Astrocyte (in vitro differentiated cells and primary cell): ENCODE measurements around the gene AGT. TPM values are rescaled to one million over a fixed set of nuclear protein-coding genes. Genes with fewer than 3 reads are reported as not detected.

Source experiments
- DNase-seq: peaks from one replicate; pipeline ENCODE4 v3.0.0-alpha.2; 2010; ENCODE audit warnings: low read depth
- FAIRE-seq: peaks from 2 replicates; lab custom pipeline; 2011; peaks lifted over from hg19 to GRCh38; lab: Jason Lieb, UNC
- H2AFZ ChIP-seq: 2 replicates; pipeline ENCODE4 v1.6.0; 2012; ENCODE audit warnings: low read depth, low read length, inconsistent platforms
- H3K27ac ChIP-seq: 2 replicates; pipeline ENCODE4 v1.5.1; 2011; ENCODE audit warnings: low read depth, low read length, inconsistent platforms
- H3K27me3 ChIP-seq: 2 replicates; pipeline ENCODE4 v1.6.0; 2011; ENCODE audit warnings: low read length, inconsistent platforms; ENCODE audit not compliant: insufficient read depth
- H3K36me3 ChIP-seq: 2 replicates; pipeline ENCODE4 v1.5.1; 2011; ENCODE audit warnings: low read length, inconsistent platforms; ENCODE audit not compliant: insufficient read depth
- H3K4me1 ChIP-seq: 2 replicates; pipeline ENCODE4 v1.5.1; 2011; ENCODE audit warnings: low read length, inconsistent platforms; ENCODE audit not compliant: insufficient read depth
- H3K4me2 ChIP-seq: 2 replicates; pipeline ENCODE4 v1.6.0; 2012; ENCODE audit warnings: low read length, inconsistent platforms
- H3K4me3 ChIP-seq: 2 replicates; pipeline ENCODE4 v1.5.1; 2011; ENCODE audit warnings: low read depth, mild to moderate bottlenecking, low read length, inconsistent platforms; ENCODE audit not compliant: insufficient read depth
- H3K79me2 ChIP-seq: 2 replicates; pipeline ENCODE4 v1.6.0; 2012; ENCODE audit warnings: mild to moderate bottlenecking, low read length, inconsistent platforms; ENCODE audit not compliant: insufficient read depth
- H3K9ac ChIP-seq: 2 replicates; pipeline ENCODE4 v1.6.0; 2012; ENCODE audit warnings: mild to moderate bottlenecking, low read length, inconsistent platforms
- H3K9me3 ChIP-seq: 2 replicates; pipeline ENCODE4 v1.5.1; 2012; ENCODE audit warnings: low read depth, mild to moderate bottlenecking, low read length, inconsistent platforms; ENCODE audit not compliant: insufficient read depth
- H4K20me1 ChIP-seq: 2 replicates; pipeline ENCODE4 v1.6.0; 2012; ENCODE audit warnings: low read length, inconsistent platforms; ENCODE audit not compliant: insufficient read depth
- H3K27ac Mint-ChIP-seq: one replicate; pipeline ENCODE4 v1.8.0; 2021; ENCODE audit warnings: mild to moderate bottlenecking, mixed read lengths; ENCODE audit not compliant: unreplicated experiment
- H3K27me3 Mint-ChIP-seq: one replicate; pipeline ENCODE4 v1.8.0; 2021; ENCODE audit warnings: low read depth, mixed read lengths; ENCODE audit not compliant: unreplicated experiment
- H3K36me3 Mint-ChIP-seq: one replicate; pipeline ENCODE4 v1.8.0; 2021; ENCODE audit warnings: low read depth, mixed read lengths; ENCODE audit not compliant: unreplicated experiment
- H3K4me1 Mint-ChIP-seq: one replicate; pipeline ENCODE4 v1.8.0; 2021; ENCODE audit warnings: low read depth, mixed read lengths; ENCODE audit not compliant: unreplicated experiment
- H3K4me3 Mint-ChIP-seq: one replicate; pipeline ENCODE4 v1.8.0; 2021; ENCODE audit warnings: mild to moderate bottlenecking, moderate library complexity, mixed read lengths; ENCODE audit not compliant: unreplicated experiment
- H3K9me3 Mint-ChIP-seq: one replicate; pipeline ENCODE4 v1.8.0; 2021; ENCODE audit warnings: mild to moderate bottlenecking, mixed read lengths; ENCODE audit not compliant: unreplicated experiment
- EZH2 ChIP-seq: IDR thresholded peaks from 2 replicates; pipeline ENCODE4 v1.6.1; 2012; ENCODE audit warnings: mild to moderate bottlenecking, low read length, inconsistent platforms; ENCODE audit not compliant: insufficient read depth
- total RNA-seq: library from RNA; stranded (reverse); gene quantifications from 2 replicates; pipeline ENCODE4 v1.2.1, GENCODE V29; 2021
- TF ChIP-seq, protein P1 (sequence below): IDR thresholded peaks from 2 replicates; pipeline ENCODE4 v1.5.1; 2011; ENCODE audit warnings: low read depth, mild to moderate bottlenecking, inconsistent platforms, low read length, moderate library complexity; ENCODE audit not compliant: insufficient read depth

AGT gene
- total RNA-seq, 1 donor from 2014 or later = 1.2 TPM

GRCh38 chr1:230706887-230707731, 6.8 kb downstream of the AGT start:
- Mint-ChIP-seq H3K27me3 (peaks cover 32% of the 10 kb centered on the region), H3K27ac (peak overlapping the region; percentile 8), H3K36me3 (peaks cover 2% of the 10 kb centered on the region), H3K4me1 (no peaks in the 10 kb centered on the region), H3K4me3 (no peak overlapping the region), H3K9me3 (peaks cover 1% of the 10 kb centered on the region)
- no peaks in the 10 kb centered on the region for H4K20me1 ChIP-seq
- no peak overlapping the region for H3K4me3 ChIP-seq
- no peak for FAIRE-seq
- TF ChIP-seq, protein P1, sequence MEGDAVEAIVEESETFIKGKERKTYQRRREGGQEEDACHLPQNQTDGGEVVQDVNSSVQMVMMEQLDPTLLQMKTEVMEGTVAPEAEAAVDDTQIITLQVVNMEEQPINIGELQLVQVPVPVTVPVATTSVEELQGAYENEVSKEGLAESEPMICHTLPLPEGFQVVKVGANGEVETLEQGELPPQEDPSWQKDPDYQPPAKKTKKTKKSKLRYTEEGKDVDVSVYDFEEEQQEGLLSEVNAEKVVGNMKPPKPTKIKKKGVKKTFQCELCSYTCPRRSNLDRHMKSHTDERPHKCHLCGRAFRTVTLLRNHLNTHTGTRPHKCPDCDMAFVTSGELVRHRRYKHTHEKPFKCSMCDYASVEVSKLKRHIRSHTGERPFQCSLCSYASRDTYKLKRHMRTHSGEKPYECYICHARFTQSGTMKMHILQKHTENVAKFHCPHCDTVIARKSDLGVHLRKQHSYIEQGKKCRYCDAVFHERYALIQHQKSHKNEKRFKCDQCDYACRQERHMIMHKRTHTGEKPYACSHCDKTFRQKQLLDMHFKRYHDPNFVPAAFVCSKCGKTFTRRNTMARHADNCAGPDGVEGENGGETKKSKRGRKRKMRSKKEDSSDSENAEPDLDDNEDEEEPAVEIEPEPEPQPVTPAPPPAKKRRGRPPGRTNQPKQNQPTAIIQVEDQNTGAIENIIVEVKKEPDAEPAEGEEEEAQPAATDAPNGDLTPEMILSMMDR = no peak
- TF ChIP-seq EZH2 = no peak
- H3K27ac ChIP-seq = no peak overlapping the region
- H3K79me2 ChIP-seq = no peaks in the 10 kb centered on the region
- DNase-seq = no peak
- H2AFZ ChIP-seq = no peak overlapping the region
- no peak overlapping the region for H3K9ac ChIP-seq
- no peaks in the 10 kb centered on the region for H3K36me3 ChIP-seq
- no peaks in the 10 kb centered on the region for H3K4me1 ChIP-seq
- H3K4me2 ChIP-seq = no peak overlapping the region
- H3K27me3 ChIP-seq = no peaks in the 10 kb centered on the region
- no peaks in the 10 kb centered on the region for H3K9me3 ChIP-seq

- FAIRE-seq (no peak), DNase-seq (no peak)
- Mint-ChIP-seq H3K36me3 (peaks cover 2% of the 10 kb centered on the region), H3K4me3 (no peak overlapping the region), H3K27ac (peak overlapping the region; percentile 8), H3K27me3 (peaks cover 30% of the 10 kb centered on the region), H3K9me3 (peaks cover 2% of the 10 kb centered on the region), H3K4me1 (no peaks in the 10 kb centered on the region)
- H3K4me1 ChIP-seq = no peaks in the 10 kb centered on the region
- H3K27me3 ChIP-seq = peaks cover 3% of the 10 kb centered on the region
- no peak overlapping the region for H2AFZ ChIP-seq
- no peak overlapping the region for H3K4me2 ChIP-seq
- H3K79me2 ChIP-seq = no peaks in the 10 kb centered on the region
- H4K20me1 ChIP-seq = no peaks in the 10 kb centered on the region
- H3K36me3 ChIP-seq = no peaks in the 10 kb centered on the region
- no peak overlapping the region for H3K4me3 ChIP-seq
- H3K9me3 ChIP-seq = no peaks in the 10 kb centered on the region
- H3K9ac ChIP-seq = no peak overlapping the region
- H3K27ac ChIP-seq = no peak overlapping the region
- TF ChIP-seq, protein P1 = no peak
- no peak for TF ChIP-seq EZH2
Measured at GRCh38 chr1:230706020-230706699, 7.8 kb downstream of the AGT start.
